ENCODE data around the gene MYEF2.

The MYEF2 gene

GRCh38 chr15:48086576-48086975 lies 91.5 kb downstream of the MYEF2 start:
- no peak for DNase-seq (ENCODE audit: low read depth)

- DNase-seq (ENCODE audit: low read depth) = no peak
Observed at GRCh38 chr15:48086133-48086532, 92.0 kb downstream of the MYEF2 start.

DNA sequence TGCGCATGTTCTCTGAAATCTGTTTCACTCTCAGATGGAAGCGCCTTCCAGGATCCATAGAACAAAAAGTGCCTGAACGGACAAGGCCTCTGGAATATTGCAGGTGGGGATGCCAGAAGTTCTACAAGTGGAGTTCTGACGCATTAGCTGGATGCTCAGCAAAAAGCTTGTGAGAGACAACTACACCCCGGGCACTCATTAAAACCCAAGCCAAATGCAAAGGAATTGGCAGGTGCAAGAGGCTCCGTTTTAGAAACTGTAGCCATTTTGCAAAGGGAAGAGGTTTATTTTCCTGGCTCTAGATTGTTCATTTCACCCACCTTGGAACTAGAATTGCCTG lies 92.5 kb downstream of the MYEF2 start:
- DNase-seq (ENCODE audit: low read depth) = no peak

GRCh38 chr15:48084759-48085590 lies 93.1 kb downstream of the MYEF2 start:
- DNase-seq (ENCODE audit: low read depth) = no peak

All from stimulated activated CD4-positive, alpha-beta T cell treated with anti-CD3 and anti-CD28 coated beads, Interleukin-2, amount 100 ng/mL, for 4 hours (primary cell).